Epithelial cell of proximal tubule (primary cell): ENCODE measurements around the gene NAPG. TPM values are rescaled to one million over a fixed set of nuclear protein-coding genes. Genes with fewer than 3 reads are reported as not detected.
"Not testable (repeated sequence)": the region's sequence is repeated elsewhere in the genome, so short reads cannot be mapped to it uniquely, and the experiment has no call there.

ENCODE experiments used
- DNase-seq: peaks from one replicate; pipeline ENCODE4 v3.0.0-alpha.2; 2011; ENCODE audit warnings: low read depth
- H3K4me3 ChIP-seq: 2 replicates; pipeline ENCODE4 v1.5.1; 2011; ENCODE audit warnings: low read depth, mild to moderate bottlenecking, low read length
- CTCF ChIP-seq: conservative IDR thresholded peaks from 2 replicates; pipeline ENCODE4 v1.5.1; 2012; ENCODE audit warnings: low read depth, mild to moderate bottlenecking, low read length
- total RNA-seq: library from RNA; depleted of rRNA; stranded (reverse); fragments of >200 nt; gene quantifications from 2 replicates; pipeline ENCODE4 v1.2.3, GENCODE V29; 2015

Gene NAPG
- total RNA-seq, 1 donor from 2014 or later: 29.5 TPM

GRCh38 chr18:10526561-10526949 is 728 bp downstream of the NAPG start:
- peak overlapping the region; percentile 89 for H3K4me3 ChIP-seq
- TF ChIP-seq CTCF: no peak
- DNase-seq: no peak

DNA sequence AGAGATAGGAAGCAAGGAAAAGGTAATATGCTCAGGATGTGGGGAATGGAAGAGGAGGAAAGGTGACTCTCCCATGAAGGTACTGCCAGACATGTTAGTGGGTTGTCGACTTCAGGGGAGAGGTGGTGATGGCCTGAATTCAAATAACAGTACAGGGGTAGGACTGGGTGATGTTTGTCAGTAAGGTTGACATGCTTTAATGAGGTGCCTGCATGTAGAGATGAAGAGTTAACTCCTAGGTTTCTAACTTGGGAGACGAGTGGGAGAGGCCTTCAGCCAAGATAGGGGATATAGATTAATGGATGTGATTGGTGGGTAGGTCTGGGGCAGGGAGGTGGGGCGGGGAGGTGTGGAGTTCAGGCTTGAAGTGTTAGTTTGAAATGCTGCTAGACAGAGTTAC is 2.6 kb downstream of the NAPG start:
- H3K4me3 ChIP-seq: no peak overlapping the region
- no peak for TF ChIP-seq CTCF
- DNase-seq: no peak

- DNase-seq: no peak
- no peak for TF ChIP-seq CTCF
Observed at GRCh38 chr18:10530002-10530401, 4.2 kb downstream of the NAPG start.

GRCh38 chr18:10530852-10531251 is 5.0 kb downstream of the NAPG start:
- H3K4me3 ChIP-seq: no peak overlapping the region
- no peak for TF ChIP-seq CTCF
- no peak for DNase-seq

More at GRCh38 chr18:10530002-10530401, 4.2 kb downstream of the NAPG start:
- no peak overlapping the region for H3K4me3 ChIP-seq

DNA sequence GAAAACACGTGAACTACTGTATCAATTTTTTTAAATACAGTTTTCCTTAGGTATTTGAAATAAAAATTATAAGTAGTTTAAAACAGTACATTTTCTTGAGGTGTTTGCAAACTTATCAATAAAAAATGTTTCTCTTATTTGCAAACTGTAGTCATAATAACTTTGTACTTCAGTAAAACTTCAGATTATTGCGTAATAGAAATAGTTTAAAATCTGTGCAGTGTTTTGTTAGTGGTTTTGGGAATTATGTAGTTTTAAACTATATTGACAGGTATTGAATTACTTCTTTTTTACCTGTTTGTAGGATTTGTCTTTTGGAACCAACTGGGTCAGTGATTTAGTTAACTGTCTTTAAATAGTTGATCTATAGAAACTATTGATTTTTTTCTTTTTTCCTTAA is 7.3 kb downstream of the NAPG start:
- DNase-seq: no peak
- H3K4me3 ChIP-seq: no peak overlapping the region
- no peak for TF ChIP-seq CTCF

DNA sequence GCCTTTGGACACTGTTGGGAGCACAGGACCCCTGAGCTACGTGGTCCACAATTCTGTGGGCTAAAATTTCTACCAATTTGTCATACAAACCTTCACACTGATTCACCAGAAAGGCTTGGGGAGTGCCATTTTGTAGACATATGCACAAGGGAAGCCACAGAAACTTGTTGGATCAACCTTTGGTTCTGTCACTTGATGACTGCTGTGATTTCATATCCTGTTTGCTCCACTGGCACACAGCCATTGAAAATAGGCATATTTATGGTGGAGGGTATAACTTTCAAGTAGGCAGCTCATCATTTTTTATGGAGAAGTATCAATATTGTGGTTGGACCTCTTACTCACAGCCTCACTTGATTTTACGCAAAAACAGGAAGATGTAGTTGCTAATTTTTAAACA is 10.5 kb downstream of the NAPG start:
- no peak overlapping the region for H3K4me3 ChIP-seq
- no peak for DNase-seq
- TF ChIP-seq CTCF: no peak

DNA sequence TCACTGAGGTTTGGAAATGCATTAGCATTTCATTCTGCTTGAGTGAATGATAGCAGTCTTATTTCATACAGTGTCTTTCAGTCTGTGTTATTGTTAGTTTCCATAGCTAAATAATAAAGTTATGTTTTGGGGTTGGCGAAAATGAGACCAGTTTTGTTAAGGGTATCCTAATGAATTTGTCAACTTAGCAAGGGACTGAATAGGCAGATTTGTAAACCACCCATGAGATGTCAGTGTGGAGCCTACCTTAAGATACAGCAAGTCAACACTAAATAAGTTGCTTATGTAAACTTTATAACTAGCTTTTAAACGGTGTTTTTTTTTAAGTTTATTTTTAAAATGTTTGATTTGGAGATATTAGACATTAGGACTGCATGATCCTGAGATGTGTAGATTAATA is 11.9 kb downstream of the NAPG start:
- no peak for TF ChIP-seq CTCF
- no peak overlapping the region for H3K4me3 ChIP-seq
- DNase-seq: no peak

DNA sequence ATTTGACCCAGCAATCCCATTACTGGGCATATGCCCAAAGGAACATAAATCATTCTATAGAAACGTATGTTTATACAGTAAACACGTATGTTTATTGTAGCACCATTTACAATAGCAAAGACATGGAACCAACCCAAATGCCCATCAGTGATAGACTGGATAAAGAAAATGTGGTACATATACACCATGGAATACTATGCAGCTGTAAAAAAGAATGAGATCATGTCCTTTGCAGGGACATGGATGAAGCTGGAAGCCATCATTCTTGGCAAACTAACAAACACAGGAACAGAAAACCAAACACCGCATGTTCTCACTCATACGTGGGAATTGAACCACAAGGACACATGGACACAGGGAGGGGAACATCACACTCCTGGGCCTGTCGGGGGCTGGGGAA is 13.3 kb downstream of the NAPG start:
- H3K4me3 ChIP-seq, DNase-seq: not testable (repeated sequence)
